Body of pancreas (tissue), 4 donors: Measurements from ENCODE around the gene C19orf85.

Experiments
- CTCF ChIP-seq, 7 experiments: fragments of 450-650 bp in 4 of 7; fragments of 200-600 bp in 3 of 7; sonication (generic) in 3 of 7; IDR thresholded peaks; one replicate each; pipeline ENCODE4 v1.5.1; 2016 to 2019; ENCODE audit warnings: antibody characterized with exemption in 7 of 7
- POLR2A ChIP-seq, 3 donors: fragments of 450-650 bp; IDR thresholded peaks; one replicate each; pipeline ENCODE4 v1.6.1; 2016; ENCODE audit warnings: antibody characterized with exemption in 3 of 3, mild to moderate bottlenecking in 2 of 3

GRCh38 chr19:55486043-55486970 is 21.8 kb upstream of the C19orf85 start:
- TF ChIP-seq CTCF (IDR thresholded peaks at IDR 0.05): no peak
- no peak for TF ChIP-seq POLR2A (IDR thresholded peaks at IDR 0.05)
